Muscle of leg (tissue), 11 donors: Measurements from ENCODE around the gene HAPLN3. TPM values are rescaled to one million over a fixed set of nuclear protein-coding genes. Genes with fewer than 3 reads are reported as not detected.

ENCODE experiments used
- DNase-seq: peaks from one replicate; pipeline ENCODE4 v3.0.0; 2013
- H3K27ac ChIP-seq: one replicate; pipeline ENCODE4 v1.5.1; 2013; ENCODE audit warnings: mild to moderate bottlenecking, low read length, control low read depth
- H3K27me3 ChIP-seq: one replicate; pipeline ENCODE4 v1.6.1; 2013; ENCODE audit warnings: low read length; ENCODE audit not compliant: control insufficient read depth, insufficient read depth
- H3K36me3 ChIP-seq: one replicate; pipeline ENCODE4 v1.6.1; 2013; ENCODE audit warnings: low read length; ENCODE audit not compliant: control insufficient read depth, insufficient read depth
- H3K4me1 ChIP-seq: one replicate; pipeline ENCODE4 v1.6.1; 2013; ENCODE audit warnings: low read length; ENCODE audit not compliant: control insufficient read depth, insufficient read depth
- H3K4me3 ChIP-seq: one replicate; pipeline ENCODE4 v1.5.1; 2013; ENCODE audit warnings: low read length, control low read depth
- H3K9me3 ChIP-seq: replicated peaks from 2 replicates; pipeline ENCODE4 v1.6.1; 2013; ENCODE audit warnings: low read depth, low read length; ENCODE audit not compliant: control insufficient read depth
- WGBS: methylation state at CpG from one replicate; pipeline ENCODE4 v1.1.5; 2013; ENCODE audit warnings: missing lambda C conversion rate; ENCODE audit not compliant: insufficient coverage; 5-methylcytosine and 5-hydroxymethylcytosine counted together
- polyA plus RNA-seq, 8 donors: library from polyadenylated mRNA; unstranded; fragments of 120-200 nt; gene quantifications; one replicate each; pipeline versions ENCODE4 v1.2.1 to v1.2.3, GENCODE V29; 2013; ENCODE audit warnings: inconsistent platforms in 1 of 8, low replicate concordance in 1 of 8; ENCODE audit not compliant: insufficient read length in 8 of 8, insufficient read depth in 1 of 8
- total RNA-seq: library from RNA; stranded (reverse); fragments of 120-200 nt; gene quantifications from one replicate; pipeline ENCODE4 v1.2.4, GENCODE V29; 2013

HAPLN3 gene
- total and polyA plus RNA-seq, 9 donors = 6.2 to 23.5 (median 11.9) TPM

- no peak overlapping the region for H3K4me3 ChIP-seq
- no peaks in the 10 kb centered on the region for H3K27me3 ChIP-seq
- H3K4me1 ChIP-seq = no peaks in the 10 kb centered on the region
- no peaks in the 10 kb centered on the region for H3K9me3 ChIP-seq
- H3K27ac ChIP-seq = no peak overlapping the region
- WGBS = 93% methylated on average over 19 of the region's 31 CpGs
- DNase-seq = no peak
- no peaks in the 10 kb centered on the region for H3K36me3 ChIP-seq
Measured at GRCh38 chr15:88880944-88881740, 14.2 kb downstream of the HAPLN3 start.

GRCh38 chr15:88878720-88879184 lies 16.6 kb downstream of the HAPLN3 start:
- no peak overlapping the region for H3K4me3 ChIP-seq
- 72% methylated on average over 17 of the region's 18 CpGs for WGBS
- H3K9me3 ChIP-seq = no peaks in the 10 kb centered on the region
- H3K36me3 ChIP-seq = no peaks in the 10 kb centered on the region
- no peak for DNase-seq
- H3K27ac ChIP-seq = no peak overlapping the region
- peaks cover 5% of the 10 kb centered on the region for H3K27me3 ChIP-seq
- peaks cover 9% of the 10 kb centered on the region for H3K4me1 ChIP-seq

GRCh38 chr15:88877906-88878305 lies 17.4 kb downstream of the HAPLN3 start:
- H3K27me3 ChIP-seq = peaks cover 6% of the 10 kb centered on the region
- no peak overlapping the region for H3K27ac ChIP-seq
- no peaks in the 10 kb centered on the region for H3K9me3 ChIP-seq
- no peaks in the 10 kb centered on the region for H3K36me3 ChIP-seq
- WGBS = 75% methylated on average over 21 of the region's 22 CpGs
- H3K4me3 ChIP-seq = no peak overlapping the region
- no peak for DNase-seq
- H3K4me1 ChIP-seq = peaks cover 9% of the 10 kb centered on the region

GRCh38 chr15:88877415-88877814 lies 17.9 kb downstream of the HAPLN3 start:
- peaks cover 6% of the 10 kb centered on the region for H3K27me3 ChIP-seq
- H3K4me3 ChIP-seq = no peak overlapping the region
- no peaks in the 10 kb centered on the region for H3K36me3 ChIP-seq
- no peaks in the 10 kb centered on the region for H3K9me3 ChIP-seq
- DNase-seq = no peak
- no peak overlapping the region for H3K27ac ChIP-seq
- peaks cover 9% of the 10 kb centered on the region for H3K4me1 ChIP-seq
- 90% methylated on average over 9 of the region's 11 CpGs for WGBS

GRCh38 chr15:88876573-88876972 lies 18.8 kb downstream of the HAPLN3 start:
- H3K27ac ChIP-seq = no peak overlapping the region
- H3K4me3 ChIP-seq = no peak overlapping the region
- H3K36me3 ChIP-seq = no peaks in the 10 kb centered on the region
- no peak for DNase-seq
- H3K4me1 ChIP-seq = peaks cover 9% of the 10 kb centered on the region
- WGBS = 91% methylated on average over 8 of the region's 10 CpGs
- peaks cover 6% of the 10 kb centered on the region for H3K27me3 ChIP-seq
- H3K9me3 ChIP-seq = no peaks in the 10 kb centered on the region

GRCh38 chr15:88874684-88875083 lies 20.7 kb downstream of the HAPLN3 start:
- DNase-seq = peak; percentile 63
- Histone ChIP-seq H3K4me3 (no peak overlapping the region), H3K27ac (no peak overlapping the region), H3K27me3 (peaks cover 6% of the 10 kb centered on the region), H3K4me1 (peaks cover 9% of the 10 kb centered on the region), H3K9me3 (no peaks in the 10 kb centered on the region), H3K36me3 (no peaks in the 10 kb centered on the region)
- WGBS = 16% methylated on average over 2 of the region's 6 CpGs

- Histone ChIP-seq H3K36me3 (no peaks in the 10 kb centered on the region), H3K9me3 (no peaks in the 10 kb centered on the region), H3K27ac (no peak overlapping the region), H3K4me1 (peaks cover 9% of the 10 kb centered on the region), H3K4me3 (no peak overlapping the region), H3K27me3 (peaks cover 6% of the 10 kb centered on the region)
- 56% methylated on average over 10 of the region's 15 CpGs for WGBS
- no peak for DNase-seq
Measured at GRCh38 chr15:88874275-88874674, 21.1 kb downstream of the HAPLN3 start.

- Histone ChIP-seq H3K4me3 (no peak overlapping the region), H3K36me3 (no peaks in the 10 kb centered on the region), H3K4me1 (peaks cover 9% of the 10 kb centered on the region), H3K9me3 (no peaks in the 10 kb centered on the region), H3K27ac (no peak overlapping the region), H3K27me3 (peaks cover 6% of the 10 kb centered on the region)
- WGBS = 87% methylated on average over 12 of the region's 13 CpGs
- no peak for DNase-seq
Measured at GRCh38 chr15:88873786-88874185, 21.6 kb downstream of the HAPLN3 start.

GRCh38 chr15:88872706-88873105 lies 22.6 kb downstream of the HAPLN3 start:
- peaks cover 6% of the 10 kb centered on the region for H3K27me3 ChIP-seq
- no peaks in the 10 kb centered on the region for H3K36me3 ChIP-seq
- H3K4me1 ChIP-seq = peaks cover 9% of the 10 kb centered on the region
- 100% methylated on average over 1 of the region's 9 CpGs for WGBS
- DNase-seq = no peak
- no peaks in the 10 kb centered on the region for H3K9me3 ChIP-seq
- H3K27ac ChIP-seq = no peak overlapping the region
- H3K4me3 ChIP-seq = no peak overlapping the region

GRCh38 chr15:88872106-88872505 lies 23.2 kb downstream of the HAPLN3 start:
- no peak overlapping the region for H3K27ac ChIP-seq
- peaks cover 9% of the 10 kb centered on the region for H3K4me1 ChIP-seq
- no peak for DNase-seq
- WGBS = 74% methylated on average over 4 of the region's 6 CpGs
- no peaks in the 10 kb centered on the region for H3K9me3 ChIP-seq
- peaks cover 6% of the 10 kb centered on the region for H3K27me3 ChIP-seq
- no peaks in the 10 kb centered on the region for H3K36me3 ChIP-seq
- no peak overlapping the region for H3K4me3 ChIP-seq
